Parathyroid adenoma (tissue), 2 donors: Measurements from ENCODE around the gene PRDM16.

ENCODE experiments used
- H2AFZ ChIP-seq: fragments of 300-600 bp; sonication (generic); one replicate; pipeline ENCODE4 v1.7.0; 2017; ENCODE audit warnings: antibody characterized with exemption, mild to moderate bottlenecking
- H3K27ac ChIP-seq: fragments of 300-600 bp; sonication (generic); one replicate; pipeline ENCODE4 v1.7.0; 2017
- H3K27me3 ChIP-seq: fragments of 300-600 bp; sonication (generic); one replicate; pipeline ENCODE4 v1.7.0; 2017; ENCODE audit warnings: low read length; ENCODE audit not compliant: control insufficient read depth, insufficient read depth
- H3K36me3 ChIP-seq: fragments of 300-600 bp; sonication (generic); one replicate; pipeline ENCODE4 v1.7.0; 2017; ENCODE audit warnings: low read length; ENCODE audit not compliant: control insufficient read depth, insufficient read depth
- H3K4me1 ChIP-seq: fragments of 300-600 bp; sonication (generic); one replicate; pipeline ENCODE4 v1.7.0; 2017; ENCODE audit warnings: control low read depth
- H3K4me2 ChIP-seq: fragments of 300-600 bp; sonication (generic); one replicate; pipeline ENCODE4 v1.7.0; 2017; ENCODE audit warnings: low read length
- H3K4me3 ChIP-seq: fragments of 300-600 bp; sonication (generic); one replicate; pipeline ENCODE4 v1.7.0; 2017; ENCODE audit warnings: low read depth, low read length
- H3K79me2 ChIP-seq: fragments of 300-600 bp; sonication (generic); one replicate; pipeline ENCODE4 v1.7.0; 2017; ENCODE audit warnings: control low read depth
- H3K9ac ChIP-seq: fragments of 300-600 bp; sonication (generic); one replicate; pipeline ENCODE4 v1.7.0; 2017; ENCODE audit warnings: mild to moderate bottlenecking
- H3K9me3 ChIP-seq: fragments of 300-600 bp; sonication (generic); one replicate; pipeline ENCODE4 v1.7.0; 2017; ENCODE audit warnings: low read length; ENCODE audit not compliant: control insufficient read depth
- TF ChIP-seq, protein P1 (sequence below): fragments of 300-600 bp; sonication (generic); IDR thresholded peaks from one replicate; pipeline ENCODE4 v1.7.0; 2017; ENCODE audit warnings: antibody characterized with exemption, mild to moderate bottlenecking
- donor health status: primary hyperparathyroidism.

The PRDM16 gene

DNA sequence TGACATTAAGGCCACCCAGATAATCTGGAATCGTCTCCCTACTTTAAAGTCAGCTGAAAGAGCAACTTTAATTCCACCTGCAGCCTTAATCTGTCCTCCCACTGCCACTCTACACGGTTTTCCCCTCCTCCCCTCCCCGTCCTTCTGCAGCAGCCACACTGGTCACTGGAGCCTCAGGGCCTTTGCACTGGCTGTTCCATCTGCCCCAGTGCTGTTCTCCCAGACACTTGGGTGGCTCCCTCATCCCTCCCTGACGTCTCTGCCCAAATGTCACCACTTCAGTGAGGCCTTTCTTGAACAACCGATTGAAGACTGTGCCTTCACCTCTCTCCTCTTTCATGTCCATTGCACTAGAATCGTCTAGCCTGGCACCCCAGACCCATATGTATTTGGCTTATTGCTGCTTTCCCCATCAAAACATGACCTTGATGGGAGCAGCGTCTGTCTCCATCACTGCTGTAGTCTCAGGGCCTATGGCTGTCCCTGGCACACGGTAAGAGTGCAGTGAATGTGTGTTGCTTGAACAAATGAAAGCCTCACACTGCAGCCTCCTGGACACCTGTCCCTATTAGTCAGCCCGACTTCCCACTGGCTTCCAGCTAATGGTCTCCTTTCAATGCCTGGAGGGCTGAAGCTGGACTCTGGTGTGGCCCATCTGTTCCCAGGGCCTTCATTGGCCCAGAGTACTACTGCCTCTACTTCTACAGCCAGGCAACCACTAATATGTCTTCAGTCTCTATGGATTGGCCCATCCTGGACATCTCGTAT is 10.6 kb upstream of the PRDM16 start:
- TF ChIP-seq, protein P1, sequence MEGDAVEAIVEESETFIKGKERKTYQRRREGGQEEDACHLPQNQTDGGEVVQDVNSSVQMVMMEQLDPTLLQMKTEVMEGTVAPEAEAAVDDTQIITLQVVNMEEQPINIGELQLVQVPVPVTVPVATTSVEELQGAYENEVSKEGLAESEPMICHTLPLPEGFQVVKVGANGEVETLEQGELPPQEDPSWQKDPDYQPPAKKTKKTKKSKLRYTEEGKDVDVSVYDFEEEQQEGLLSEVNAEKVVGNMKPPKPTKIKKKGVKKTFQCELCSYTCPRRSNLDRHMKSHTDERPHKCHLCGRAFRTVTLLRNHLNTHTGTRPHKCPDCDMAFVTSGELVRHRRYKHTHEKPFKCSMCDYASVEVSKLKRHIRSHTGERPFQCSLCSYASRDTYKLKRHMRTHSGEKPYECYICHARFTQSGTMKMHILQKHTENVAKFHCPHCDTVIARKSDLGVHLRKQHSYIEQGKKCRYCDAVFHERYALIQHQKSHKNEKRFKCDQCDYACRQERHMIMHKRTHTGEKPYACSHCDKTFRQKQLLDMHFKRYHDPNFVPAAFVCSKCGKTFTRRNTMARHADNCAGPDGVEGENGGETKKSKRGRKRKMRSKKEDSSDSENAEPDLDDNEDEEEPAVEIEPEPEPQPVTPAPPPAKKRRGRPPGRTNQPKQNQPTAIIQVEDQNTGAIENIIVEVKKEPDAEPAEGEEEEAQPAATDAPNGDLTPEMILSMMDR = no peak
- no peak overlapping the region for H3K27ac ChIP-seq
- no peaks in the 10 kb centered on the region for H3K79me2 ChIP-seq
- no peak overlapping the region for H3K9ac ChIP-seq
- no peak overlapping the region for H3K4me2 ChIP-seq
- H3K4me3 ChIP-seq = no peak overlapping the region
- H3K27me3 ChIP-seq = no peaks in the 10 kb centered on the region
- H3K4me1 ChIP-seq = no peaks in the 10 kb centered on the region
- H2AFZ ChIP-seq = no peak overlapping the region
- no peaks in the 10 kb centered on the region for H3K36me3 ChIP-seq
- no peaks in the 10 kb centered on the region for H3K9me3 ChIP-seq

DNA sequence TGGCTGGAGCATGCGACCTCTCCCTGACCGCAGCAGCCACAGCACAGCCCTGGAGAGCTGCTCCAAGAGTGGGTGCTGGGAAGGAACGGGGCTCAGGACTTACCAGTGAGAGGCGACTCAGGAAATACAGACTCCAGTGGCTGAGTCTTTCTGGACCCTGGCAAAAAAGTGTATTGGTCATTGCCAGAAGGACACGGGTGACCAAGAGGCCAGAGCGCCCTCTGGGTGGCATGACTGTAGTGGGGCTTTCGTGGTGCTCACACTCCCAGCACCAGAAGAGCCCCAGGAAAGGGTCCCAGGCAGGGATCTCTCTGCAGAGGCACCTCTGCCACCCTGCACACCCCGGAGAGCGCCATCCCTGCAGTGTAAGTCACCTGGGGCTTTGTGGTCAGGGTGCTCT is 8.9 kb upstream of the PRDM16 start:
- TF ChIP-seq, protein P1 = no peak
- Histone ChIP-seq H3K79me2 (no peaks in the 10 kb centered on the region), H3K27me3 (no peaks in the 10 kb centered on the region), H3K4me2 (no peak overlapping the region), H3K4me1 (no peaks in the 10 kb centered on the region), H3K36me3 (no peaks in the 10 kb centered on the region), H3K4me3 (no peak overlapping the region), H3K9ac (no peak overlapping the region), H2AFZ (no peak overlapping the region), H3K9me3 (no peaks in the 10 kb centered on the region), H3K27ac (no peak overlapping the region)

DNA sequence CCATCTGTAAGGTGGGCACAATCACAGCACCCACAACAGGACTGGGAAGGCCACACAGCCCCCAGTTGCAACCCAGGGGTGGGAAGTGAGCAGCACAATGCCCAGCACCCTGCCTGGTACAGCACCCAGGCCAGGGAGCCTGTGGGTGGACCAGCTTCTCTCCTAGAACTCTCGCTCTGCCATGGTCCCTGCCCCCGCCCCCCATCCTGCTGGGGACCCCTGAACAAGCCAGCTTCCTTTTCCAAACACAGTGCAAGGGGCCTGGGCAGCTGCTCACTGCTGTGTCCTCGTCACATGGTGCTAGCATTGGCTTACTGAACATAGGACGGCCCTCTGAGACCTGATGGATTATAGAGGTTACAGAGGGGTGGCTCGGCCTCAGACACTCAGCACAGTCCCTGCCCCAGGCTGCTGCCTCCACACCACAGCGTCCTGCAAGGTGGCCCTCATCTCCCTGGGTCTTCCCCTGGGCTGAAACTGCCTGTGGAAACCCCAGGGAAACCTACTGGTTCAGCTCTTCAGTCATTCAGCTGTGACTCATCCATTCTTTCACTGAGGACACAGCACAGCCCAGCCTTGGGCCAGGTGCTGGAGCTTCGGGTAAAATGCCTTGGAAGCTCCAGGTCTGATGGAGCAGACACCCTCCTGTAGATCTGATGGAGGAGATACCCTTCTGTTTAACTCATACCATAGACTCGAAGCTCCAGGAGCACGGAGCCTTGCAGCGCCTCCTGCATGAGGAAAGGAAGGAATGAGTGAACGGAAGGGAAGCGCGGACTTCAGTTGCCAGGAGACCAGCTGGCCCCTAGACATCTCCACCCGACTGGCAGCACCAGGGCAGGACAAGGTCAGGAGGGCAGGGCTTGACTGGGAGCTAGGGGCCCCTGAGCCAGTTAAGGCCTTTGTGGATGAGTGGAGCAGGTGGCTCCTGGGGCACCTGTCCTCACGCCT is 8.1 kb upstream of the PRDM16 start:
- H3K4me2 ChIP-seq = no peak overlapping the region
- H3K27me3 ChIP-seq = no peaks in the 10 kb centered on the region
- H3K4me1 ChIP-seq = no peaks in the 10 kb centered on the region
- H3K79me2 ChIP-seq = no peaks in the 10 kb centered on the region
- H3K36me3 ChIP-seq = no peaks in the 10 kb centered on the region
- H3K9ac ChIP-seq = no peak overlapping the region
- H2AFZ ChIP-seq = no peak overlapping the region
- H3K9me3 ChIP-seq = no peaks in the 10 kb centered on the region
- H3K27ac ChIP-seq = no peak overlapping the region
- TF ChIP-seq, protein P1 = no peak
- no peak overlapping the region for H3K4me3 ChIP-seq

DNA sequence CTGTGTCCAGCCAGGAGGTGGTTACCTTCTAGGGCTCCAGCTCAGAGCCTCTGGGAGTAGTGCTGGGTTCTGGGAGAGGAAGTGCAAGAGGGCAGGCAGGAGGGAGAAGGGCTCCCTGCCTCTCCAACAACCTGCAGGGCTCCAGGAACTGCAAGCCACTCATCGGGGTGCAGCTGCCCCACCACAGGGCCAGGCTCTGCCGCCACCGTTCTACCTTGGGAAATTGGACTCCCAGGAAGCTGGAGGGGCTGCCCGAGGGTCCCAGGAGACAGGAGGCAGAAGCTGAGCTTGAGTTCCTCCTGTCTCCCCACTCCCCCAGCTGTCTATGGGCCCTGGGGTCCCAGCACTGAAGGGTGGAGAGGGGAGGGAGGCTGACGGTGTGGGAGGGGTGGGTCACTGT is 7.4 kb upstream of the PRDM16 start:
- H3K4me3 ChIP-seq = no peak overlapping the region
- no peaks in the 10 kb centered on the region for H3K9me3 ChIP-seq
- H3K27me3 ChIP-seq = no peaks in the 10 kb centered on the region
- no peaks in the 10 kb centered on the region for H3K79me2 ChIP-seq
- TF ChIP-seq, protein P1 = no peak
- no peak overlapping the region for H3K9ac ChIP-seq
- no peak overlapping the region for H2AFZ ChIP-seq
- H3K4me1 ChIP-seq = no peaks in the 10 kb centered on the region
- no peak overlapping the region for H3K27ac ChIP-seq
- no peak overlapping the region for H3K4me2 ChIP-seq
- H3K36me3 ChIP-seq = no peaks in the 10 kb centered on the region
